GM18511 (cell line): Measurements from ENCODE around the gene SELENOF.
A peak's percentile ranks its signal among the peaks of the same experiment; 100 is the strongest.

Experiments
- ATAC-seq: cut with Tn5 transposase; IDR thresholded peaks from one replicate; pipeline ENCODE4 v1.9.1; 2021; ENCODE audit warnings: mild to moderate bottlenecking, moderate library complexity; ENCODE audit not compliant: unreplicated experiment

Gene SELENOF

DNA sequence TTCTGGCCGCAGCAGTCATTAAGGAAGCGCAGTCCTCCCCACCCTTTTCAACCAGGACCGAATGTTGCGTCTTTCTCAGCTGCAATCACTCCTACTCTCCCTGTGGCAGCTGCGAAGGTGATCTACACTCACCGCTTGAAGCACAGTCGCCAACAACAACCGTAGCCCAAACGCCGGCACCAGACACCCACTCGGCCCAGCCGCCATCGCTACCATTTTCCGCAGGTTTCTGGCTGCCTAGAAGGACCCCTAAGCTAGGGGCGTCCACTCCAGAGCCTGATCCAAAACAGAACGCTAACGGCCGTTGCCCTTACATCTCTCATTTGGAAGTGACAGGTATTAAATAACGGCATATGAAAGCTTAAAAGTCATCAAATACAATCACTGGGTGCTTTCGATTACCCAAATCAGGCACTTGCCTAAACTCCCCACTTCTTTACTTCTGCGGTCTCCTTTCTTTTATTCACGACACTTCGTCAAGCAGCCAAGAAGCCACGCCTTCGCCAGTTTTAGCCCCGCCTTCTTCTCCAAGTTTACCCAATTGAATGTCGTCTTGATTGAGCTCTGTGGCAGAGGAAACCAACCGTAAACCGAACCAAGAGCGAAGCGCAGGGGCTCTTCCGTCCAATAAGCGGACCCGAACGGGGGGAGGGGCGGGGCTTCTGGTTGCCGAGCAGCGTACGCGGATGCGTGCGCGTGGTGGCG is at the start of gene SELENOF:
TSS of gene SELENOF (minus strand) at position 231 of the 705 bp plus-strand sequence. CDS start at position 216, 15 bp downstream.
- peak; percentile 82 for ATAC-seq

DNA sequence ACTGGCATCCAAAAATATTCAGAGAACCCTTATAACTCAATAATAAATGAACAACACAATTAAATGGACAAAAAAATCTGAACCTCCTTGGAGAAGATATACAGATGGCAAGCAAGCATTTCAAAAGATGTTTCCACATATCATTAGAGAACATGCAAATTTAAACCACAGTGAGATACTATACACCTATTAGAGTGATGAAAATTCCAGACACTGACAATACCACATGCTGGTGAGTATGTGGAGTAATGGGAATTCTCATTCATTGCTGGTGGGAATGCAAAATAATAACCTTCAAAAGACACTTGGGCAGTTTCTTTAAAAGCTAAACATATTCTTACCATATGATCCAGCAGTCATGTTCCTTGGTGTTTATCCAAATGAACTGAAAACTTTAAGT is 46.6 kb upstream of the SELENOF start:
- ATAC-seq = no peak

DNA sequence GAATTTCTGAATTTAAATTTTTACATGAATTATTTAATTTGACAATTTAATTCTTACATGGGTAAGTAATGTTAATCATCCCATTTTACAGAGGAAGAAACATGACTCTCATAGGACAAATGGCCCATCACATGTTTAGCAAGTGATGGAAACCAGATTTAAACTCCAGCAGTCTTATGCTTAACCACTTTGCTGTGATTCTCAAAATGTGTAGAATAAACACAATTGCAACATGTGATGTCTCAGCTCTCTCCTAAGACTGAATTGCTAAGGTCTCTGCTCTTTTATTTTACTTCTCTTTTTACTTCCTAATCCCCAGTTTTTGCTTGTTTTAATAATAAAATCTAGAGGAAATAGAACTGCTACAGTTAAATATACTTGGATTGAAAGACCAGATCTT is 43.3 kb upstream of the SELENOF start:
- no peak for ATAC-seq

DNA sequence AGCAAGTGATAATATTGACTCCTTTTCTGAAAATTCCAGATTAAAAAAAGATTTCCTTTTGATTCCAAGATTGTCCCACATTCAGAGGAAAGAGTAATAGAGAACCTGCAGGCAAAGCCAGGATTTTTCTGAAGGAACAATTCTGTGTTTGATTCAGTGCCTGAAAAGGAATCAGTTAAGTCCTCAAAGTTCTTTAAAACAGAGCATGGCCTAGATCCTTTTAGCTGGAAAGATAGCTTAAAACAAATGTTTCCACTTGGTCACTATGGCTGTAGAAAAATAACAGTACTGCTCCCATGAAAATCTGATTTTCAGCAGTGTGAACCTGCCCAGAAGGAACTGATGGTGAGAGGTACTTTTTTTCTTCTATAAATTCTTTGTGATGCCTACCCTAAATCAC is 42.3 kb upstream of the SELENOF start:
- ATAC-seq = no peak

DNA sequence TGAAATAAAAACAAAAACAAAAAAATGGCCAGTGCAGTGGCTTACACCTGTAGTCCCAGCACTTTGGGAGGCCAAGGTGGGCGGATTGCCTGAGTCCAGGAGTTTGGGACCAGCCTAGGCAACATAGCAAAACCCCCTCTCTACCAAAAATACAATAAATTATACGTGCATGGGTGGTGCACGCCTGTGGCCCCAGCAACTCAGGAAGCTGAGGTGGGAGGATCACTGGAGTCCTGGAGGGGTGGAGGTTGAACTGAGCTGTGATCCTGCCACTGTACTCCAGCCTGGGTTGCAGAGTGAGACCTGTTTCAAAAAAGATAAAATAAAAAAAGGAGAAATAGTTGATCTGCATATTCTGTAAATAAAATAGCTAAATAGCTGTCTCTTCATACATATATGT is 41.8 kb upstream of the SELENOF start:
- no peak for ATAC-seq

DNA sequence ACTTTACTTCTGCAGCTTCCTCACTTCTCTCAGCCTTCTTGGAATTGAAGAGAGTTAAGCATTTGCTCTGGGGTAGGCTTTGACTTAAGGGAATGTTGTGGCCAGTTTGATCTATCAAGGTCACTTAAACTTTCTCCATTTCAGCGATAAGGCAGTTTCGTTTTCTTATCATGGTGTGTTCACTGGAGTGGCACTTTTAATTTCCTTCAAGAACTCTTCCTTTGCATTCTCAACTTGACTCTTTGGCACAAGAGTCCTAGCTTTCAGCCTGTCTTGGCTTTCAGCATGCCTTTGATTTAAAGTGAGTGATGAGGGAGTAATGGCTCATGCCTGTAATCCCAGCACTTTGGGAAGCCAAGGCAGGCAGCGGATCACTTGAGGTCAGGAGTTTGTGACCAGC is 39.2 kb upstream of the SELENOF start:
- no peak for ATAC-seq

DNA sequence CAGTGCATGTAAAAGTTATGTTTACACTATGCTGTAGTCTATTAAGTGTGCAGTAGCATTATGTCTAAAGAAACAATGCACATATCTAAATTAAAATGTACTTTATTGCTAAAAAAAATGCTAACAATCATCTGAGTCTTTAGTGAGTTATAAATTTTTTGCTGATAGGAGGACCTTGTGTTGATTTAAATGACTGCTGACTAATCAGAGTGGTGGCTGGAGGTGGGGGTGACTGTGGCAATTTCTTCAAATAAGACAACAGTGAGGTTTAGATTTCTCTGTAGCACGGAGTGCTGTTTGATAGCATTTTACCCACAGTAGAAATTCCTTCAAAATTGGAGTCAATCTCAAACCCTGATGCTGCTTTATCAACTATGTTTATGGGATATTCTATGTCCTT is 37.5 kb upstream of the SELENOF start:
- no peak for ATAC-seq

DNA sequence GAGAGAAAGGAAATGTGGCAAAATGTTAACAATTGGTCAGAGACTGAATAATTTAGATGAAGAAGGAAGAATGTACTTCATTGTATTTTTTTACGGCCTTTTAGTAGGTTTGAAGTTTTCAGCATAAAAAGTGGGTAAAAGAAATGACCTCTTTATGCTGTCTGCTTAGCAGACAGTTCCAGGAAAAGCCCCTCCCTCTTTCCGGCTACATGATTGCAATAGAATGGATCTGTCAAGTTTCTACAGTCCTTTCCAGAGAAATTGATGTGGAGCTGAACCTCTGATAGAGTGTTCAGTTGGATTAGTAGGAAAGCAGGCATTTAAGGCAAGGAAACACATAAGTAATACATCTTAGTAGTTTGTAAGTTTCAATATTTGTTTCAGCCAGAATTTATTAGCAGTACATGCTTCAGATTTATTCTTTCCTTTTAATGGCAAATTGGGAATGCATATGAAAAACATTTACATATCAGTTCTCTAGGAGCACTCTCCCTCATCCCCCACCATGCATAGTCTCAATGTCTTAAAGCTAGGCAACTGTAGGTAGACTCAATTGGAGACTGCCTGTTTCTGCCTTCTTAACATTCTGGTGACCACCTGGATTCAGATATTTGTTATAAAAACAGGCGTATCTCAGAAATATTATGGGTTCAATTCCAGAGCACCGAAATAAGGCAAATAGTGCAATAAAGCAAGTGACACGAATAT is 36.9 kb upstream of the SELENOF start:
- no peak for ATAC-seq

DNA sequence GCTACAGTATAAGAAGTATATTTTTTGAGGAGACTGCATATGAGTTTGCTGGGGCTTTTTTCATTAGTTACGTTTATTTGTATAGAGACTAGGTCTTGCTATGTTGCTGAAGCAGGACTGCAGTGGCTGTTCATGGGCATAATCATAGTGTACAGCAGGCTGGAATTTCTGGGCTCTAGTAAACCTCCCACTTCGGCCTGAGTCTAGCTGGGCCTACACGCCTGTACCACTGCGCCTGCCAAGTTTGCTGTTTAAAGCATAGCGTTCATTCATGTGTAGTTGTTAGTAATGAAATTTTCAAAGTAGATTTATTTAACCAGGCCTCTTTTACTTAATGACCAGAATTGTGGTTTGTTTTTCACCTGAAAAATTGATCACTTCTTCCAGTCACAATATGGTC is 34.3 kb upstream of the SELENOF start:
- no peak for ATAC-seq

DNA sequence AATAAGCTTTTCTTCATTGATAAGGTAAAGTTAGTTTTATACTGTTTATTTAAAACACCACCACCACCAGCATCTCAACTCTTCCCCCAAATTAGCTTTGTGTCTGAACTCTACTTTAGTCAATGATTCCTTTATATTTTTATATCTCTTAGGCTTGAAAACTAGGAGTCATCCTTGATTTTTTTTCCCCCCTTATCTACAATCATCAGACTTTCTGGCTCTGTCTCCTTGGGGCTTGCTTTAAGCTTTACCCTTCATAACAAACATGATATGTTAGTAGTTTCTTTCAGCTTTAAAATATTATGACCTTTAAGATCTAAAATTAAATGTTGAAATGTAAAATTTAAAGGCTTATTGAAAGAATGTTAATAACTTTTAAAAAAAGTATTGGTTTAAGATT is 28.8 kb upstream of the SELENOF start:
- no peak for ATAC-seq

DNA sequence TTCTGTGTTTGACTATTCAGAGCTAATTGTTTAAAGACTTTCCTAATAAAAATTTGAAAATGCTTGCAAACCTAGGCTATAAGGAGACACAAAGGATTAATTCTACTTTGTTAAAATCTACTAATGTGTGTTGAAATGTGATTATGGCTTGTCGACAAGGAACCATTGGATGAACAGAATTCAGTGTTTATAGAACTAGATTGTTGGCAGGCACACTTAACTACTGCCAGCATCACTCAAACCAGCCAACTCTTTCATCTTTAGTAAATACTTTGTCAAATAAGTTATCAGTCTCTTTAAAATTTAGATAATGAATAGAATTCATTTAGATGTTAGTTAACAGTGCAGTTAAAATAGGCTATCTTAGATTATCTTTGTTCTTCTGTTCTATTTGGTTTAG is 28.1 kb upstream of the SELENOF start:
- no peak for ATAC-seq

DNA sequence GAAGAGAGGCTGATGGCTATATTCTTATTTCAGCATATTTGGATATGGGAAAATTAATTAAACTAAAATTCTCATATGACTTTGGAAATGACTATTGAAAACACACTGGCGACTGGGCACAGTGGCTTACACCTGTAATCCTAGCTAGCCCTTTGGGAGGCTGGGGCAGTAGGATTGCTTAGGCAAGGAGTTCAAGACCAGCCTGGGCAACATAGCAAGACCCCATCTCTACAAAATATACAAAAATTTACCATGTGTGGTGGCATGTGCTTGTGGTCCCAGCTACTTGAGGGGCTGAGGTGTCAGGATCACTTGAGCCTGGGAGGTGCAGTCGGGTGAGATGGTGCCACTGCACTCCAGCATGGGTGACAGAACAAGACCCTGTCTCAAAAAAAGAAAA is 26.7 kb upstream of the SELENOF start:
- no peak for ATAC-seq

DNA sequence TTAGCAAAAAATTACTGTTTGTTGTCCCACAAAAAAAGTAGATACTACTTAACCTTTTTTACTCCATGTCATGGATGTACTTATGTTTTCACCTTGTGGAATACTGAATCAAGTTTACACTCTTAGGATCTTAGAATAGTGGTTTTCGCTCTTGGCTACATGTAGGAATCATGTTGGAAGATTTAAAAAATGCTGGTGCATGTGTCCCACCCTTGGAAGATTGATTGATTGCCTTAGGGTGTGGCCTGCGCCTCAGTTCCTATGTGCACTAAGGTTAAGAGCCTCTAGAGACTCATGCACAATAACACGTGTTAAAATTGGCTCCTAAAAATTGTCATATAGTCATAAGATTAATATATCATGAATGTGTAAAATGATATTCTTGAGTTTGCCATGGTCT is 25.5 kb upstream of the SELENOF start:
- no peak for ATAC-seq

DNA sequence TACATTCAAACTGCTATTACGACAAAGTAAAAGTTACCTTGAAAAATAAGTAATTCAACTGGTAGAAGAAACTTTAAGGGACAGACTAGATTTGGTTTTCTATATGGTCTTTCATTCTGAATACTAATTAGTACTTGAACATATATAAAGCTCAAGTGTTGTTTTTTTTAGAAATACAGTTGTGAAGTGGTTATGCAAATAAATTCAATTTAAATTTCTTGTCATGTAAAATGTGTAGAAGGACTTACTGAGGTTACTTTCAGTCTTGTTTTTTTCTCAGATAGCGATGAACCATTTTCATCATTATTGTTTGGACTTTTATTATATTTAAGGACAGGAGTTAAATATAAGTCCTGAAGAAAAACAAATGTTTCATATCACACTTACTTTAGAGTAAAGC is 24.9 kb upstream of the SELENOF start:
- ATAC-seq = no peak

DNA sequence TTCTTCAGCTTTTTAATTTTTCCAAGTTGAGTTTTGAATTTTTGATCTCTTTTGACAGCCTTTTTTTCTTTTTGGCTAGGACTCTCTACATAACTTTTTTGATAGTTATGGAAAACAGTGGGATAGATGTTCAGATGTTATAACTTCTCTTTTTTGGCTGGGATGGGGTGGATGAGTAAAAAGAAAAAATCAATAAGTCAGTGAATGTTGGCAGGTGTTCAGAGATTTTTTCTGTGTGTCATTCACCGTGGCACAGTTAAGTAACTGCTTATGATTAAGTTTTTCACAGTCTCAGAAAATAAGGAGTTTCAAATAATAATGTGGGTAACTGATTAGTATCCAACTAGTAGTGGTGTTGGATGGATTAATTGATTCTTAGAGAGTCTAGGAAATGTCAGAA is 24.5 kb upstream of the SELENOF start:
- ATAC-seq = no peak

DNA sequence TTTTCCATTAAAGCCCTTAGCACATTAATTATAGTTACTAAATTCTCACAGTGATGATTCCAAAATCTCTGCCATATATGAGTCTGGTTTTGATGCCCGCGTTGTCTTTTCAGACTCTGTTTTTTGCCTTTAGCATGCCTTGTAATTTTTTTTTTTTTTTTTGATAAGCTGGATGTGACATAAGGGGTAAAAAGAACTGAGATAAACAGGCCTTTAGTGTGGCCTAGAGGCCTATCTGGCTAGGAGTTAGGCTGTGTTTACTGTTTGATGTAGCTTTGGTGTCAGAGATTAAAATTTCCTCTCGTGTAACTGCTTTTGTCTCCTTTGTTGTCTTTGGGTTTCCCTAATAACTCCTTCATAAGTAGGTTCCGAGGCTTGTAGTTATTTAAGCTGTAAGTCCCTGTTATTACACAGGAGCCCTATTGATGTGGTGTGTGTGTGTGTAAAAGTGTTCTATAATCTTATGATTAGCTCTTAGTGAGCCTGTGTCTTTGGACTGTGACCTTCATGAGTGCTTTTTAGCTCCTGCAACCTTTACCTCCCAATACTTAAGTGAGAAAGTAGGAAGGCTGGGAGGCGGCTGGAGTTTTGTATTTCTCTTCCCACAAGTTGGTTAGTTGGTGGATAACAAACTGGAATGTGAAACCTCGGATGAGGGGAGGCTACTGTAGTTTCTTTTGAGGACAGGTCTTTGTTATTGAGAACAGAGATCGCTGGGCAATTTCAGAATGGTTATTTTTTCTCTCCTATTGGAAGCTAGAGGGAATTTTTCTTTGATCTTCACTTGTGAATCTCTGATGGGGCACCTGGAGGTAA is 19.8 kb upstream of the SELENOF start:
- ATAC-seq = no peak

DNA sequence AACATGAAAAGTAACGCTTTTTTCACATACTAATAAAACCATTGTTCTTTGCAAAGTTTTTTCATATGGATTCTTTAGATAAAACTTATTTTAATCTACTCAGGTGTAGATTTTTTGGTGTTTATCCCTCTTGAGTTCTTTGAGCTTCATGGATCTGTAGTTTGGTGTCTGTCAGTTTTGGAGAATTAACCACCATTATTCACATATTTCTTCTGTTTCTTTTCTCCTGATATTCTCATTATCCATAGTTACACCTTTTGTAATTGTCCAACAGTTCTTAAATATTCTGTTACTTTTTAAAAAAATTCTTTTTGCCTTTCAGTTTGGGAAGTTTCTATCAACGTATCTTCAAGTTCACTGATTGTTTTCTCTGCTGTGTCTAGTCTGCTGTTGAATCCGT is 19.1 kb upstream of the SELENOF start:
- ATAC-seq = no peak

DNA sequence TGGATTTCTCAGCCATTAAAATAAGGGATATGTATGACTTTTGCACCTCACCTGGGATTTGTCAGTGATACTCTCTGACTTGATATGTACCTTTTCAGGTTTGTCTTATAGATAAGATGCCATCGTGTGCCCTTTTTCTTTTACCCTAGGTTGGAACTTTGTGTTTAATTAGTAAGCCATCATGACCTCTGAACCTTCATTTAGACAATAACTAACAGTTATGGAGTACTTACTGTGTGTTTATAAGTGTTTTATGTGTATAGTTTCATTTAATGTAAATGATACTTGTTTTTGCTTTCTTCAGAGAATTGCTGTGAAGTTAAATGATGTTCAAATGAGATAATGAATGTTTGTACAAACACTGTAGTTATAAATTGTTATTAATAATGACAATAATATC is 14.9 kb upstream of the SELENOF start:
- no peak for ATAC-seq

DNA sequence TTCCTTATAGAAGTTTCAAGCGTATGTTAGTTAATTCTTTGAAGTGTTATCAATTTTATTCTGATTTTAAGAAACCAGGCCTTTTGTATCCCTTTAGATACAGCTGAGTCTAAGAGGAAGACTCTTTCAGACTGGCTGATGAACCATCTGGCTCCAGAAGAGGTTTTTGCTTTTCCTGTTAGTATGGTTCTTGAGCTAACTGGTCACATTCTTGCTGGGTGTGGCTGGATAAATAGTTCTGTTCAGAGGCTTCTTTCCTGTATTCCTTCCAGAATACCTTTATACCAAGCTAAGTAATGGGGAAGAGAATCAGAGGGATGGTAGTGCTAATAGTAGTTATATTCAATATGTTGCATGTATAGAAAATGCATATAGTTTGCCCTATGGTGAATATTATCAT is 13.0 kb upstream of the SELENOF start:
- no peak for ATAC-seq

DNA sequence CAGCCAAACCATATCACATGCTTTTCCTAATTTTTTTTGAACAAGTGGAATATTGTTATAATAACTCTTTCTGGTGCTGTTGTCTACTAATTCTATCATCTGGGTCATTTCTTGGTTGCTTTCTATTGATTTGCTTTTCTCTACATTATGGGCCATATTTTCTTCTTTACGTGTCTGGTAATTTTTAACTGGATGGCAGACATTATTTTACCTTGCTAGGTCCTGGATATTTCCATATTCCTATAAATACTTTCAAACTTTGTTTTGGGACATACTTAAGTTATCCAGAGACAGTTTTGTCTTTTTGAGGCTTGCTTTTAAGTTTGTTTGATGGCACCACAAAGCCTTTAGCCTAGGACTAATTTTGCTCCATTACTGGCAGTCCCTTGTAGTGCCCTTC is 11.8 kb upstream of the SELENOF start:
- ATAC-seq = no peak

DNA sequence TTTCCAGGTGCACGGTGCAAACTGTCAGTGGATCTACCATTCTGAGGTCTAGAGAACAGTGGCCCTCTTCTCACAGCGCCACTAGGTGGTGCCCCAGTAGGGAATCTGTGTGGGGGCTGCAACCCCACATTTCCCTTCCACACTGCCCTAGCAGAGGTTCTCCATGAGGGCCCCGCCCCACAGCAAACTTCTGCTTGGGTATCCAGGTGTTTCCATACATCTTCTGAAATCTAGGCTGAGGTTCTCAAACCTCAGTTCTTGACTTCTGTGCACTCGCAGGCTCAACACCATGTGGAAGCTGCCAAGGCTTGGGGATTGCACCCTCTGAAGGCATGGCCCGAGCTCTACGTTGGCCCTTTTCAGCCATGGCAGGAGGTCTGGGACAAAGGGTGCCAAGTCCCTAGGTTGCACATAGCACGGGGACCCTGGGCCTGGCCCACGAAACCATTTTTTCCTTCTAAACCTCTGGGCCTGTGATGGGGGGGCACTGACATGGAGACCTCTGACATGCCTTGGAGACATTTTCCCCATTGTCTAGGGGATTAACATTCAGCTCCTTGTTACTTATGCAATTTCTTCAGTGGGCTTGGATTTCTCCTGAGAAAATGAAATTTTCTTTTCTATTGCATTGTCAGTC is 10.5 kb upstream of the SELENOF start:
- ATAC-seq = no peak
